HepG2 (cell line): ENCODE data around the gene JSRP1. TPM values are rescaled to one million over a fixed set of nuclear protein-coding genes. Genes with fewer than 3 reads are reported as not detected.

Experiments
- HES4 ChIP-seq: sonication (generic); formaldehyde crosslinking; IDR thresholded peaks from 2 replicates; pipeline ENCODE4 v1.9.0; 2021; ENCODE audit warnings: mild to moderate bottlenecking, missing genetic modification reagents, borderline replicate concordance
- KDM2A ChIP-seq: sonication (generic); formaldehyde crosslinking; IDR thresholded peaks from 2 replicates; pipeline ENCODE4 v1.4.0; 2020; ENCODE audit warnings: low read depth, missing genetic modification reagents, borderline replicate concordance
- LRRFIP1 ChIP-seq: sonication (generic); formaldehyde crosslinking; conservative IDR thresholded peaks from 2 replicates; pipeline ENCODE4 v1.4.0; 2020; ENCODE audit warnings: missing genetic modification reagents
- NCOA1 ChIP-seq: sonication (generic); formaldehyde crosslinking; IDR thresholded peaks from 2 replicates; pipeline ENCODE4 v1.9.0; 2021; ENCODE audit warnings: missing genetic modification reagents
- PHB2 ChIP-seq: fragments of 450-650 bp; IDR thresholded peaks from 2 replicates; pipeline ENCODE4 v1.6.1; 2018; ENCODE audit not compliant: partially characterized antibody
- PHF21A ChIP-seq: sonication (generic); formaldehyde crosslinking; IDR thresholded peaks from 2 replicates; pipeline ENCODE4 v1.5.0; 2020; ENCODE audit warnings: mild to moderate bottlenecking, missing genetic modification reagents
- PRDM4 ChIP-seq: sonication (generic); formaldehyde crosslinking; IDR thresholded peaks from 2 replicates; pipeline ENCODE4 v1.9.0; 2021; ENCODE audit warnings: missing genetic modification reagents, borderline replicate concordance
- SP1 ChIP-seq, 2 experiments: fragments of 450-650 bp in 1 of 2; sonication (generic) in 1 of 2; formaldehyde crosslinking in 1 of 2; IDR thresholded peaks; 2 replicates each; pipeline versions ENCODE4 v1.4.0 to v1.6.1; 2016 to 2020; ENCODE audit warnings: missing genetic modification reagents in 1 of 2
- TGIF2 ChIP-seq: IDR thresholded peaks from 2 replicates; pipeline ENCODE4 v1.6.1; 2016; ENCODE audit warnings: control low read depth, missing compliant biosample characterization
- ZBTB14 ChIP-seq: sonication (generic); formaldehyde crosslinking; IDR thresholded peaks from 2 replicates; pipeline ENCODE4 v1.4.0; 2020; ENCODE audit warnings: missing genetic modification reagents
- ZBTB40 ChIP-seq, 2 experiments: fragments of 450-650 bp in 1 of 2; sonication (generic) in 1 of 2; formaldehyde crosslinking in 1 of 2; IDR thresholded peaks; 2 replicates each; pipeline versions ENCODE4 v1.6.1 to v1.8.0; 2016 to 2022; ENCODE audit warnings: antibody characterized with exemption in 1 of 2, mild to moderate bottlenecking in 1 of 2, missing genetic modification reagents in 1 of 2
- ZBTB7A ChIP-seq: sonication (generic); formaldehyde crosslinking; IDR thresholded peaks from 2 replicates; pipeline ENCODE4 v1.8.0; 2022; ENCODE audit warnings: mild to moderate bottlenecking, missing genetic modification reagents
- ZNF260 ChIP-seq: sonication (generic); formaldehyde crosslinking; IDR thresholded peaks from 2 replicates; pipeline ENCODE4 v1.4.0; 2020; ENCODE audit warnings: missing genetic modification reagents, low read depth, mild to moderate bottlenecking, borderline replicate concordance
- ZNF282 ChIP-seq: fragments of 450-650 bp; IDR thresholded peaks from 2 replicates; pipeline ENCODE4 v1.6.1; 2018; ENCODE audit not compliant: partially characterized antibody
- polyA plus RNA-seq, 8 experiments: library from polyadenylated mRNA; depleted of rRNA in 3 of 8; stranded (reverse) in 7 of 8; unstranded in 1 of 8; fragments of >200 nt; fragmentation: Illumina TruSeq in 4 of 8; extraction: Trizol in 4 of 8; gene quantifications; 2 replicates each; pipeline versions ENCODE4 v1.2.1 to v1.2.3, GENCODE V29; 2011 to 2016; ENCODE audit warnings: low read depth in 4 of 8, missing spikeins in 1 of 8, mixed read lengths in 1 of 8; ENCODE audit not compliant: insufficient read depth in 1 of 8
- total RNA-seq, 5 experiments: library from RNA; depleted of rRNA; stranded (reverse); fragments of >200 nt; fragmentation: Illumina TruSeq; extraction: Trizol; gene quantifications; 2 replicates each; pipeline ENCODE4 v1.2.3, GENCODE V29; 2016; ENCODE audit warnings: low read depth in 1 of 5

Gene JSRP1
- total and polyA plus RNA-seq, 2 of the 13 experiments (the other 11 are each of a cell fraction or from before 2014, with no cell fraction given) = 0.16 to 0.38 TPM

GRCh38 chr19:2242092-2242537, 14.1 kb downstream of the JSRP1 start (continued):
- TF ChIP-seq ZBTB40 (IDR thresholded peaks at IDR 0.05) = no peak
- no peak for TF ChIP-seq ZBTB40 (CRISPR knock-in tag; IDR thresholded peaks at IDR 0.05)
- TF ChIP-seq ZNF282 = no peak
- TF ChIP-seq ZBTB7A (CRISPR knock-in tag) = no peak
- no peak for TF ChIP-seq PHB2
- no peak for TF ChIP-seq NCOA1
- no peak for TF ChIP-seq HES4 (CRISPR knock-in tag)
- TF ChIP-seq SP1 (IDR thresholded peaks at IDR 0.05) = no peak
- TF ChIP-seq SP1 (CRISPR knock-in tag; IDR thresholded peaks at IDR 0.05) = no peak
- TF ChIP-seq KDM2A (CRISPR knock-in tag) = no peak
- TF ChIP-seq PHF21A (CRISPR knock-in tag) = no peak
- TF ChIP-seq LRRFIP1 (CRISPR knock-in tag) = no peak
- TF ChIP-seq TGIF2 = peak; percentile 78
- no peak for TF ChIP-seq PRDM4
- TF ChIP-seq ZBTB14 (CRISPR knock-in tag) = no peak
- TF ChIP-seq ZNF260 (CRISPR knock-in tag) = no peak
